ENCODE data around the gene HERPUD1. TPM values are rescaled to one million over a fixed set of nuclear protein-coding genes. Genes with fewer than 3 reads are reported as not detected.

Gene HERPUD1
- total RNA-seq, 1 donor from 2014 or later = 16.1 TPM

- Mint-ChIP-seq H3K27ac (no peak overlapping the region), H3K9me3 (no peaks in the 10 kb centered on the region), H3K27me3 (ENCODE audit: insufficient read depth, low read depth) (peaks cover 24% of the 10 kb centered on the region), H3K4me3 (no peak overlapping the region), H3K36me3 (no peaks in the 10 kb centered on the region), H3K4me1 (peaks cover 9% of the 10 kb centered on the region)
- Histone ChIP-seq H3K4me3 (no peak overlapping the region), H3K36me3 (no peaks in the 10 kb centered on the region), H3K9ac (no peak overlapping the region), H3K4me2 (no peak overlapping the region), H3K79me2 (ENCODE audit: low read depth) (no peaks in the 10 kb centered on the region), H4K20me1 (ENCODE audit: low read depth) (no peaks in the 10 kb centered on the region), H2AFZ (replicated peaks) (no peak overlapping the region), H3K9me3 (ENCODE audit: low read depth) (no peaks in the 10 kb centered on the region), H3K27me3 (no peaks in the 10 kb centered on the region), H3F3A (ENCODE audit: low read depth) (no peaks in the 10 kb centered on the region), H3K27ac (no peak overlapping the region), H3K4me1 (no peaks in the 10 kb centered on the region)
- no peak for TF ChIP-seq CTCF (IDR thresholded peaks at IDR 0.05)
- no peak for TF ChIP-seq EZH2 (IDR thresholded peaks at IDR 0.05)
- TF ChIP-seq EZH2phosphoT487 (IDR thresholded peaks at IDR 0.05) = no peak
- no peak for DNase-seq (ENCODE audit: low spot score)
These were observed 42.8 kb downstream of the HERPUD1 start for GRCh38 chr16:56974549-56975300.

GRCh38 chr16:56975714-56976113 lies 43.8 kb downstream of the HERPUD1 start:
- Mint-ChIP-seq H3K4me1 (peaks cover 9% of the 10 kb centered on the region), H3K27me3 (ENCODE audit: insufficient read depth, low read depth) (peaks cover 28% of the 10 kb centered on the region), H3K4me3 (peak overlapping the region; percentile 16), H3K9me3 (no peaks in the 10 kb centered on the region), H3K27ac (no peak overlapping the region), H3K36me3 (no peaks in the 10 kb centered on the region)
- no peak for TF ChIP-seq EZH2 (IDR thresholded peaks at IDR 0.05)
- no peak for TF ChIP-seq EZH2phosphoT487 (IDR thresholded peaks at IDR 0.05)
- no peak for TF ChIP-seq CTCF (IDR thresholded peaks at IDR 0.05)
- no peaks in the 10 kb centered on the region for H3K79me2 ChIP-seq (ENCODE audit: low read depth)
- no peak for DNase-seq (ENCODE audit: low spot score)
- H3K36me3 ChIP-seq = no peaks in the 10 kb centered on the region
- H2AFZ ChIP-seq (replicated peaks) = no peak overlapping the region
- no peaks in the 10 kb centered on the region for H3K9me3 ChIP-seq (ENCODE audit: low read depth)
- H3K27me3 ChIP-seq = no peaks in the 10 kb centered on the region
- no peak overlapping the region for H3K27ac ChIP-seq
- no peaks in the 10 kb centered on the region for H4K20me1 ChIP-seq (ENCODE audit: low read depth)
- no peak overlapping the region for H3K4me2 ChIP-seq
- H3K4me1 ChIP-seq = peaks cover 2% of the 10 kb centered on the region
- no peak overlapping the region for H3K4me3 ChIP-seq
- peaks cover 5% of the 10 kb centered on the region for H3F3A ChIP-seq (ENCODE audit: low read depth)
- H3K9ac ChIP-seq = no peak overlapping the region

- peaks cover 12% of the 10 kb centered on the region for H3K4me1 ChIP-seq
- H3F3A ChIP-seq (ENCODE audit: low read depth) = peaks cover 14% of the 10 kb centered on the region
- no peaks in the 10 kb centered on the region for H3K27me3 ChIP-seq
- no peak overlapping the region for H3K9ac ChIP-seq
- no peak for TF ChIP-seq EZH2 (IDR thresholded peaks at IDR 0.05)
- TF ChIP-seq CTCF (IDR thresholded peaks at IDR 0.05) = no peak
- TF ChIP-seq EZH2phosphoT487 (IDR thresholded peaks at IDR 0.05) = no peak
- no peaks in the 10 kb centered on the region for H3K9me3 ChIP-seq (ENCODE audit: low read depth)
- H4K20me1 ChIP-seq (ENCODE audit: low read depth) = no peaks in the 10 kb centered on the region
- Mint-ChIP-seq H3K4me3 (peak overlapping the region; percentile 72), H3K27me3 (ENCODE audit: insufficient read depth, low read depth) (peaks cover 24% of the 10 kb centered on the region), H3K4me1 (peaks cover 10% of the 10 kb centered on the region), H3K9me3 (no peaks in the 10 kb centered on the region), H3K36me3 (no peaks in the 10 kb centered on the region), H3K27ac (no peak overlapping the region)
- no peak for DNase-seq (ENCODE audit: low spot score)
- no peaks in the 10 kb centered on the region for H3K79me2 ChIP-seq (ENCODE audit: low read depth)
- H3K36me3 ChIP-seq = no peaks in the 10 kb centered on the region
- H3K27ac ChIP-seq = no peak overlapping the region
- H2AFZ ChIP-seq (replicated peaks) = no peak overlapping the region
- H3K4me3 ChIP-seq = no peak overlapping the region
- no peak overlapping the region for H3K4me2 ChIP-seq
These were observed 45.3 kb downstream of the HERPUD1 start for GRCh38 chr16:56977216-56977615.

Measured in neural progenitor cell (in vitro differentiated cells).